Measurements from ENCODE around the gene ZNF217. TPM values are rescaled to one million over a fixed set of nuclear protein-coding genes. Genes with fewer than 3 reads are reported as not detected.
A peak's percentile ranks its signal among the peaks of the same experiment; 100 is the strongest.
"Not testable (repeated sequence)": the region's sequence is repeated elsewhere in the genome, so short reads cannot be mapped to it uniquely, and the experiment has no call there.

ZNF217 gene
- polyA plus RNA-seq (2013, experiment 1 of 2; ENCODE audit: insufficient read length): 21.3 TPM
- polyA plus RNA-seq (2013, experiment 2 of 2; ENCODE audit: insufficient read length): 17.7 TPM

DNA sequence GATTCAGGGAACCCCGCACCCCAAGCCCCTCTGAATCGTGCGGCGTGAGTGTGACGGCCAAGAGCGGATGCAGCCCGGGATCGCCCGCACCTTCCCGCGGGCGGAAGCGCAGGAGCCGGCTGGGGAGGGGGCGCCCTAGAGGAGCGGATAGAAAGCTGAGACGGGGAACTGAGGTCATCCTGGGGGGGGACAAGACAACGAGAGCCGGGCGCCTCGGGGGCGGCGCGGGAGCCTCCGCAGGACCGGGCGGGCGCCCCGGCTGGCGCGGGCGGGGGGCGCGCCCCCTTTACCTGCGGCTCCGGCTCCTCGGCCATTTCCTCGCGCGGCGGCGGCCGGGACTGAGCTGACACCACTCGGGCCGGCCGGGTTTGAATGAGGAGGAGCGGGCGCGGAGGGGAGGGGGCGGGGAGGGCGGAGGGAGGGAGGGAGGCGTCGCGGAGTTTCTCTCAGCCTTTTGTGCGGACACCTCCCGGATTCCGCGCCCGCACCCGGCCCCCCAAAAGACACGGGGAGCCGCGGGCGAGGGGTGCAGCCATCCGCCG lies at the start of gene ZNF217:
ZNF217 (minus strand) TSS at position 374 of the 542 bp plus-strand sequence. CDS start 11,013 bp downstream, outside the sequence.
- DNase-seq: peak; percentile 72

DNA sequence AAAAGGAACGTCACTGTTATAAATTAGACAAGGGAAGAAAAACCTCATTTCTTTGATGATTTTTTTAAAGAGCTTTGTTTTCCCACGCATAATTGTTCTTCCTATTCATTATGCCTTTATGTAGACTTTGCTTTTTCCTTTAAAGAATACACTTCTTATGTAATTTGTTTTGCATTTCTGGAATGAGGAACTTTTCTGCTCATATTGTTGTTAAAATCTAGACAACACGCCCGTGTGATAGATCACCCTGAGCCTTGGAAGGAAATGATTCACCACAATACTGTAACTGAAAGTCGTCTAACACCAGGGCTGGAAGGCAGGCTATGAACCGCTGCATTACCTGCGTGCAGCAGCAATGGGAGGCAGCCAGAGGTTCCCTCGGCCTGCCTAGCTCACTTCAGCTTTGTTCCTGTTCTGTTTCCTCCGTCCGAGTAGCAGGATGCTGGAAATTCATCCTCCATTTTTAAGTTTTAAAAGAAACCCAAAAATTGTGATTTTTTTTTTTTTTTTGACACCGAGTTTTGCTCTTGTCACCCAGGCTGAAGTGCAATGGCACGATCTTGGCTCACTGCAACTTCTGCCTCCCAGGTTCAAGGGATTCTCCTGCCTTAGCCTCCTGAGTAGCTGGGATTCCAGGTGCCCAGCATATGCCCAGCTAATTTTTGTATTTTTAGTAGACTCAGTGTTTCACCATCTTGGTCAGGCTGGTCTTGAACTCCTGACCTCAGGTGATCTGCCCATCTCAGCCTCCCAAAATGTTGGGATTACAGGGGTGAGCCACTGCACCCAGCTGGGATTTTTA lies 49.6 kb upstream of the ZNF217 start:
- peak; percentile 82 for DNase-seq

DNA sequence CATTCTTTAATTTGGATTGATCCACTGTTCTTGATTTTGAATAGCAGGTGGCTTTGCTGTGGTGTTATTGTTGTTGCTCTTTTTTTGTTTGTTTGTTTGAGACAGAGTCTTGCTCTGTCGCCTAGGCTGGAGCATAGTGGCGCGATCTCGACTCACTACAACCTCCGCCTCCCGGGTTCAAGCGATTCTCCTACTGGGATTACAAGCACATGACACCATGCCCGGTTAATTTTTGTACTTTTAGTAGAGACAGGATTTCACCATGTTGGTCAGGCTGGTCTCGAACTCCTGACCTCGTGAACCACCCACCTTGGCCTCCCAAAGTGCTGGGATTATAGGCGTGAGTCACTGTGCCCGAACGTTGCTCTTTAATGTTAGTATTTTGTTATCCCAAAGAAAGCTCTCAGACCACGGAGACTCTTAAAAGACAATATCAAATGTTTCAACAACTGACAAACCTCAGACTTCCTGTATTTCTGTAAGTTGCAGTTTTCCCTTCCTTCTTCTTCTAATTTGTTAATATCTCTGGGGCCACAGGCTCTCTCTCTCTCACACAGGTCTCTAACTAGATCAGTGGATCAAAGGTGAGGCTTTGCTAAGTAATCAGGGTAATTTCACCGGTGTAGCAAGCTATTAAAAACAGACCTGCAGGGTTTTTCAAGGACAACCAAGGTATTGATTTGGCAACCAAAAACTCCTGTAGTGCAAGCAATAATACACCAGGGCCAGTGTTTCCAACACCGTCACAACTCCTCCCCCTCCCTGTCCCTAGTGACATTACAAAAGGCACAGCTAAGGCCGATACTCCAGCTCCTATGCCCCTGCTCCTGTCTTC lies 48.8 kb upstream of the ZNF217 start:
- peak; percentile 74 for DNase-seq

DNA sequence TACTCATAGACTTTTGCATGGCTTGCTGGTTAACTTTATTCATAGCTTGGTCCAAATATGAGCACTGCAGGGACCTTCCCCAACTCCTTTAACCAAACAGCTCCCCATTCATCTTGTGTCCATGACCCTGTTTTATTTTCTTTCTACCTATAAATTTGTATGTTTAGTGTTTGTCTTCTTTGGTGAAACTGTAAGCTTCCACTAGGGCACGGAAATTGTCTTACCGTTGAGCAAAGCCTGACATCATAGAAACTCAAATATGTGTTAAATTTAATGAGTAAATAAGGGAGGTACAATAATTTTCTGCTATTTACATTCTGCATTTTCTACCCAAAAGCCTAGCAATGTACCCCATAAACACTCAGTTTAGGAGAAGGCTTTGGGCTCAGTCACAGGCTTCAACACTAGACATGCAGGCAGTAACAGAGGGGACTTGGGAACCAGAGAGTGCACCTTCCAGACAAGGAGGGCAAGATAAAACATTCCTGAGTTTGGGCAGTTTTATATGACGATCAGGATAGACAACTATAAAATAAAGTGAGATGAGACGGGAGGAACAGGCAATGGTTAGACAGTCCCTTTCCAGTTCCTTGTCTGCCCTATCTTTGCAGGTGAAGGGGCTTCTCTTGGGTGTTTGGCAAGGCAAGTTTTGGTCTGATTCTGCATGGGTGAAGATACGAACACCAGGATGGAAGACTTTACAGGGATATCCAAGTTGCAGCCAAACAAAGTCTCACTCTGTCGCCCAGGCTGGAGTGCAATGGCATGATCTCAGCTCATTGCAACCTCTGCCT lies 46.2 kb upstream of the ZNF217 start:
- DNase-seq: no peak

DNA sequence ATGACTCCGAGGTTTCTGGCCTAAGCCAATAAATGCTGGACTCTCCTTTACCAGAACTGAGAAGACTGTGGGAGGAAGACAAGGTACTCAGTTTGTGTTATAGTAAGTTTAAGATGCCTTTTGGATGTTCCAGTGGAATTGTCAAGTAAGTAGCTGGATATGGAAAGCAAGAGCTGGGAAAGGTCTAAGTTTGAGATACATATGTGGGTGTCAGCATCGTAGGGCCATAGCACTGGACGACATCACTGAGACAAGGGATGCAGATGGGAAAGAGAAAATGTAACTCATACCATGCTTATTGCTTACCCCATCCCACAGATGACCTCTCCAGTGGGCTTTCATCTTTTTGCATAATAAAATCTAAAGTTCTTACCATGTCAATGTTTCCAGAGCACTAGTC lies 45.5 kb upstream of the ZNF217 start:
- DNase-seq: no peak

DNA sequence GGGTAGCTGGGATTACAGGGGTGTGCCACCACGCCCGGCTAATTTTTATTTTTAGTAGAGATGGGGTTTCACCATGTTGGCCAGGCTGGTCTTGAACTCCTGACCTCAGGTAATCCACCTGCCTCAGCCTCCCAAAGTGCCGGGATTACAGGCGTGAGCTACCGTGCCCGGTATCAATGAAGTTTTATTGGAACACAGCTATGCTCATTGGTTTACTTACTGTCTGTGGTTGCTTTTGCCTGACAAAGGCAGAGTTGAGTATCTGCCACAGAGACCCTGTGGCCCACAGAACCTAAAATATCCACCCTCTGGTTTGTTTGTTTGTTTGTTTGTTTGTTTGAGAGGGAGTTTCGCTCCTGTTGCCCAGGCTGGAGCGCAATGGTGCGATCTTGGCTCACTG lies 43.7 kb upstream of the ZNF217 start:
- DNase-seq: not testable (repeated sequence)

DNA sequence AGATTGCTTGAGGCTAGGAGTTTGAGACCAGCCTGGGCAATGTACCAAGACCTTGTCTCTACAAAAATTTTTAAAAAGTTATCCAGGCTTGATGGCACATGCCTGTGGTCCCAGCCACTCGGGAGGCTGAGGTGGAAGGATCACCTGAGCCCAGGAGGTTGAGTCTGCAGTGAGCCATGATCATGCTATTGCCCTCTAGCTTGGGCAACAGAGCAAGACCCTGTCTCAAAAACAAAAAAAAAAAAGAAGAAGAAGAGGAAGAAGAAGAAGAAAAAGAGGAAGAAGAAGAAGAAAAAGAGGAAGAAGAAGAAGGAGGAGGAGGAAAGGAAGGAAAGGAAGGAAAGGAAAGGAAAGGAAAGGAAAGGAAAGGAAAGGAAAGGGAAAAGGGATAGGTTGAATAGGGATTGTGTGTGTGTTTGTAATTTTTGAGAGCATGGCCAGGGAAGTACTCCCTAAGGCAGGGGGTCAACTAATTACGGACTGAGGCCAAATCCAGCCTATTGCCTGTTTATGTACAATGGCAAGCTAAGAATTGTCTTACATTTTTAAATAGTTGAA lies 43.0 kb upstream of the ZNF217 start:
- DNase-seq: no peak

DNA sequence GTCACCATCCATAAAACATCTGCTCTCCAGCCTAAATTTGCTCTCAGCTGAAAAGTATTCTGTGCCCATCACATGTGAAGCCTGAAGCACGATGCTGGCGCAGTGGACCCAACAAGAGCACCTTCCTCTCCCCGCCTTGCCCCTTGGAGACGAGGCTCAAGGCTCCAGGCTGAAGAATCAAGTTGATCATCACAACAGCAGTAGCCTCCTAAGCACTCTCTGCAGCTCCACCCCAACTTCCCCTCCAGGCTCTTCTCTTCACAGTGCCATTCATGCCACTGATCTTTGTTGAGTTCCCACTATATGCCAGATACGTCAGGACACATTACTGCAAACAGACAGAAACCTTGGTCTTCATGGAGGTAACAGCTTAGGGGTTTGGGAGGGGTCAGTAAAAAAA lies 41.6 kb upstream of the ZNF217 start:
- DNase-seq: no peak

DNA sequence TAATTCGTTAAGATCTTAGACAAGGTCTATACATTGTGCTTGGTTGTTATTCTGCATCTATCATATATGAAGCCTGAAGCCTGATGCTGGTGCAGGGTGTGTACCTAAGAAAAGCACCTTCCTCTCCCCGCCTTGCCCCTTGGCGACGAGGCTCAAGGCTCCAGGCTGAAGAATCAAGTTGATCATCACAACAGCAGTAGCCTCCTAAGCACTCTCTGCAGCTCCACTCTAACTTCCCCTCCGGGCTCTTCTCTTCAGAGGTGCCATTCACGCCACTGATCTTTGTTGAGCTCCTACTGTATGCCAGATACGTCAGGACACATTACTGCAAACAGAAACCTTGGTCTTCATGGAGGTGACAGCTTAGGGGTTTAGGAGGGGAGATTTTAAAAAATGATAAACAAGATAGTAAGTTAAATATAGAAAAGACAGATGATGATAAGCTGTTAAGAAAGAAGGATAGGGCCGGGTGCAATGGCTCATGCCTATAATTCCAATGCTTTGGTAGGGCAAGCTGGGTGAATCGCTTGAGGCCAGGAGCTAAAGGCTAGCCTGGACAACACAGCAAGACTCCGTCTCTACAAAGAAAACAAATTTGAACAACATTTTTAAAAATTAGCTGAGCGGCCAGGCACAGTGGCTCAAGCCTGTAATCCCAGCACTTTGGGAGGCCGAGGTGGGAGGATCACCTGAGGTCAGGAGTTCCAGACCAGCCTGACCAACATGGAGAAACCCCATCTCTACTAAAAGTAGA lies 38.4 kb upstream of the ZNF217 start:
- no peak for DNase-seq

DNA sequence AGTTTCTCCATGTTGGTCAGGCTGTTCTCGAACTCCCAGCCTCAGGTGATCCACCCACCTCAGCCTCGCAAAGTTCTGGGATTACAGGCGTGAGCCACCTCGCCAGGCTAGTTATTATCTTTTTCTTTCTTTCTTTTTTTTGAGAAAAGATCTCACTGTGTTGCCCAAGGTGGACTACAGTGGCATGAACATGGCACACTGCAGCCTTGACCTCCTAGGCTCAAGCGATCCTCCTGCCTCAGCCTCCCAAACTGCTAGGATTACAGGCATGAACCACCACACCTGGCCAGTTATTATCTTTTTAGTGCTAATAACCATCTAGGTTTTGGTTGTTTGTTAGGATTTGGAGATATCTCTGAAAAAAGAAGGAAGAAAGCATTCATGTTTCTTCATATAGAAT lies 35.8 kb upstream of the ZNF217 start:
- no peak for DNase-seq

DNA sequence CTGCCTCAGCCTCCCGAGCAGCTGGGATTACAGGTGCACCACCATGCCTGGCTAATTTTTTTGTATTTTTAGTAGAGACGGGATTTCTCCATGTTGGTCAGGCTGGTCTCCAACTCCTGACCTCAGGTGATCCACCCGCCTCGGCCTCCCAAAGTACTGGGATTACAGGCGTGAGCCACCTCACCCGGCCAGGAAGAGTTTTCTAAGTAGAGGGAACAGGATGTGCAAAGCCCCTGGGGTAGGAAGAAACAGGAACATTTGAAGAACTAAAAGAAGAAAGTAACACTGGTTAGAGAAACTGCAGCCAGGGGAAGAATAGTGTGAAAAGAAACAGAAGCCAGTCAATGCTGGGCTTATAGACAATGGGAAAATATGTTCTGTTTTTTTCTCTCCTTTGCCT lies 35.1 kb upstream of the ZNF217 start:
- not testable (repeated sequence) for DNase-seq

DNA sequence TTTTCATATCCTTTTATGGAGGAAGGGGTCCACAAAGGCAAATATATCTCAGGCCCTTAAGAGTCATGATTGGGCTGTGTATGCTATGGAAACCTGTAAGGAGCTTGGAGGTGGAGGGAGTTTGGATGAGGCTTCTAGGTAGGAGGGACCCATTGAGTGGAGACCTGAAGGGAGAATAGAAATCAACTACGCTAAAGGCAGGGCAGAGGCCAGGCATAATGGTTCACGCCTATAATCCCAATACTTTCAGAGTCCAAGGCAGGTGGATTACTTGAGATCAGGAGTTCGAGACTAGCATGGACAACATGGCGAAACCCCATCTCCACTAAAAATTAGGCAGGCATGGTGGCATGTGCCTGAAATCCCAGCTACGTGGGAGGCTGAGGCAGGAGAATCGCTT lies 34.4 kb upstream of the ZNF217 start:
- DNase-seq: no peak

DNA sequence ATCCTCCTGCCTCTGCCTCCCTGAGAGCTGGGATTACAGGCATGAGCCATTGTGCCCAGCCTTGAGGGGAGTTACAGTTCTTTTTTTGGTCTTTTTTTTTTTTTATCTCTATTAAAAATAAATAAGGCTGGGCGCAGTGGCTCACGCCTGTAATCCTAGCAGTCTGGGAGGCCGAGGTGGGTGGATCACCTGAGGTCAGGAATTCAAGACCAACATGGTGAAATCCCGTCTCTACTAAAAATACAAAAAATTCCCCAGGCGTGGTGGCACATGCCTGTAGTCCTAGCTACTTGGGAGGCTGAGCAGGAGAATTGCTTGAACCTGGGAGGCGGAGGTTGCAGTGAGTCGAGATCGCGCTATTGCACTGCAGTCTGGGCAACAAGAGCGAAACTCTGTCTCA lies 33.4 kb upstream of the ZNF217 start:
- DNase-seq: not testable (repeated sequence)

DNA sequence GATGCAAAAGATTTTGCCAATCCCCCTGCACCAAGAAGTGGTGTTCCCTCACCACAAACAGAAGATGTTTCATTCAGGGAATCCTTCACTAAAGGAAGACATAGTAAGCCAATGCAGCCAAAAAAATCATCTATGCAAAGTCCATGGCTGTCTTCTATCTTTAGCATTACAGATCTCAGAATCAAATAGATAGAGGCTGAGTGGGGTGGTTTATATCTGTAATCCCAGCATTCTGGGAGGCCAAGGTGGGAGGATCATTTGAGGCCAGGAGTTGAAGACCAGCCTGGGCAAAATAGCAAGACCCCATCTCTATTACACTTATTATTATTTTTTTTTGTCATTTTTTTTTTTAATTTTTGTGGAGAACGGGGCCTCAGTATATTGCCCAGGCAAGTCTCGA lies 32.9 kb upstream of the ZNF217 start:
- no peak for DNase-seq

DNA sequence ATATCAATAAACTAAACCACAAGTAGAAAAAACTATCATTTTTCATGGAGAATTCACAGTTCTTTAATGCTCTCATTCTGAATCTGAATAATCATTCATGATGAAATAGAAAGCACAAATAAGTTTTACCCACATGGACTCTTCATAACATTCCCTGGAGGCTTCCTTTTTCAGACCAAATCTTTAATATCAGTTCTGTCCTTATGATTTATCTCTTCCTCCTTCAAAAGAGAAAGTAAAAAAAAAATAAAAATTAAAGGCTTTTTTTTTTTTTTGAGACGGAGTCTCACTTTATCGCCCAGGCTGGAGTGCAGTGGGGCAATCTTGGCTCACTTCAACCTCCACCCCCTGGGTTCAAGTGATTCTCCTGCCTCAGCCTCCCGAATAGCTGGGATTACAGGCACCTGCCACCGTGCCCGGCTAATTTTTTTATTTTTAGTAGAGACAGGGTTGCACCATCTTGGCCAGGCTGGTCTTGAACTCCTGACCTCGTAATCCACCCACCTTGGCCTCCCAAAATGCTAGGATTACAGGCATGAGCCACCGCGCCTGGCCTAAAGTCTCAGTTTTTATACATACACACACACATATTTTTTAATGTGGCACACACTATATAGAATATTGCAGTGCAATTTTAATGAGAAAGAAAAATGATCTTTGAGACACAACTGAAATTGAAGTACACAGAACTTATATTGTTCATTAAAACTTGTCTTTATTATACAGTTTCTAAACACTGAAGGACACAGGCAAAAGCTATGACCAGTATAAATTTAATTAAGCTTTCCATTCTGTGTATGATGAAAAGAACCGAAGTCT lies 31.9 kb upstream of the ZNF217 start:
- no peak for DNase-seq

DNA sequence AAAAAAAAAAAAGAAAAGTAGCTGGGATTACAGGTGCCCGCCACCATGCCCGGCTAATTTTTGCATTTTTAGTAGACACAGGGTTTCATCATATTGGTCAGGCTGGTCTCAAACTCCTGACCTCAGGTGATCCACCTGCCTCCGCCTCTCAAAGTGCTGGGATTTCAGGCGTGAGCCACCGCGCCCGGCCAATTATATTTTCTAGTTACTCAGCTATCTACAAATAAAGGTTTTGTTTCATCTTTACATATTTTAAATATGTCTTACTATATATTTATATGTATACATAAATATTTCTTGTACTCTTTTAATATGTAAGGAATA lies 31.2 kb upstream of the ZNF217 start:
- DNase-seq: not testable (repeated sequence)

DNA sequence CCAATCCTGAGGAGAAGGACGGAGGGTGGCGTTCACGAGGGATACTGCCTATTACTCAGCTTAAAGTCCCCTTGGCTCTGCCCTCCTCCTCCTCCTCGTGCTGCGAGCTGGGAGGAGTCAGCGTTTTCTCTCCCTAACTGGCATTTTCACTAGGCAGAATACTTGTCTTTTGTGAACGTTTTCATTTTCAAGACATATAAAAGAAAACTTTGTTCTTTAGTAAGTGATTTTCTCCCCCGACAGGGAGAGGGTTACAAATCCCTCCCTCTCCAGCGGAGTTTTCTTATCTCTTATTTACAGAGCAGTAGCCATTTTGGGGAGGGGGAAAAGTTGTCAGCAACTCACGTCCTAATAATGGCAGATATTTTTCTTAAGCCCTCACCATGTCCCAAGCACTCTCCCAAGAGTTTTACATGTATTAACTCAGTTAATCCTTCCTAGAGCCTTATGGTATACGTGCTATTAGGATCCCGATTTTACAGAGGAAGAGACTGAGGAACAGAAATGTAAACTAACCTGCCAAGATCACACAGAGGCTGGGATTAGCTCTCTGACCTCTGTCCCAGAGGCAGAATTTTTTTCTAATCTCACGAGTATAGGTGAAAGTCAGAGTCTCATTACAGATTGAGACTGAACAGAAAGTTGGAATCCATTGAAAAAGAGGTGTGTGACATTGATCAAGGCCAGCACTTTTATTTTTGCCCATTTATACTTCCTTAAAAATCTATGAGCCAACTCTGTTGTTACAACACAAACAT lies 30.0 kb upstream of the ZNF217 start:
- peak; percentile 81 for DNase-seq

DNA sequence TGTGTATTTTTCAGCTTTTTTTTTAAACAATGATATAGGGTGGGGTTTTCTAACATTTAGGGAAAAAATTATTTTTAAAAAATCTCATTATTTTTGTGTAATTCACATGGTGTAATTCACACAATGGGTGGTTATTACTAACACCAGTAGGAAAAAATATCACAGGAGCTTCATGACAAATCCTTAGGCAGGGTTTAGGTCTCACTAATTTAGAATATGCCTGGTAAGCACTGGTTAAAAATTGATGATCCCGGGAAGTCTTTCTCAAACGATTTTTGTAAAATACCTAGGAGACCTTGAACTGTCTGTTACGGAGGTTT lies 29.5 kb upstream of the ZNF217 start:
- no peak for DNase-seq

DNA sequence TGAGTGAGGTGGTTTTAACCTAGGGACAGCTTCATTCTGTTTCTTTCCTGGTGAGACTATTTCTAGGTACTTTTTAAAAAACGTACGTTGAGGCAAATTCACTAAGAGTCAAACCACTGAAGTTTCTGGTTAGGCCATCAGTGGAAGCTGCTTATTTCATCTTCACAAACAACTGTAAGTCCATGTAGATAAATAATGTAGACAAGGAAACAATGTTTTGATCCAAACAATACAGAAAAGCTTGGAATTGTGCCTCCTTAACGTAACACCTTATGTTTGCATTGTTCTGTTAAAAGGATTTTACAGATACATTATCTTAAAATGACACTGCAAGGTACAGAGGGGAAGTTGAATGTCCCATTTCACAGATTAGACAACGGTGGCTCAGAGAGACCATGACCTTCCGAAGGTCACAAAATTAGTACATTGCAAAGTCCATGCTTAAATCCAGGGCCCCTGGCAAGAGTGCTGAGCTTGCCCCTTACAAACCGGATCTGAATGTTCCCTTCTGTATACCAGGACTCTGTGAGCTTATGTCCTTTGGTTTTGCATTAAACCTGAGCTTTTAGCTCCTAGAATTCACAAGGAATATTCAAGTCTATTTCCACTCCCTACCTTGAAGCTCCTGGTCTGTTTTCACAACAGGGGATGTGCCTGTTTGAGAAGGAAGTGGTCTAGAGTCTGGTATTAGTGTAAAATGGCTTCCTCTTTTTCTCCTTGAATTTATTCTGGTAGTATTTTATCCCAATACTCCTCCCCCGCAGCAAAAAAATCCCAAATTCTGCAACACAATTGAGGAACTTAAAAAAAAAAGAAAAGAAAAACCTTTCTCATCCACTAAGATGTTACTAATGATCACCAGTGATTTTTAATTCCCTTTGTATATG lies 28.9 kb upstream of the ZNF217 start:
- no peak for DNase-seq

Measured in fibroblast of skin of back (primary cell).